ENCODE data around the gene OLFML3.
"Not testable (repeated sequence)": the region's sequence is repeated elsewhere in the genome, so short reads cannot be mapped to it uniquely, and the experiment has no call there.

OLFML3 gene

DNA sequence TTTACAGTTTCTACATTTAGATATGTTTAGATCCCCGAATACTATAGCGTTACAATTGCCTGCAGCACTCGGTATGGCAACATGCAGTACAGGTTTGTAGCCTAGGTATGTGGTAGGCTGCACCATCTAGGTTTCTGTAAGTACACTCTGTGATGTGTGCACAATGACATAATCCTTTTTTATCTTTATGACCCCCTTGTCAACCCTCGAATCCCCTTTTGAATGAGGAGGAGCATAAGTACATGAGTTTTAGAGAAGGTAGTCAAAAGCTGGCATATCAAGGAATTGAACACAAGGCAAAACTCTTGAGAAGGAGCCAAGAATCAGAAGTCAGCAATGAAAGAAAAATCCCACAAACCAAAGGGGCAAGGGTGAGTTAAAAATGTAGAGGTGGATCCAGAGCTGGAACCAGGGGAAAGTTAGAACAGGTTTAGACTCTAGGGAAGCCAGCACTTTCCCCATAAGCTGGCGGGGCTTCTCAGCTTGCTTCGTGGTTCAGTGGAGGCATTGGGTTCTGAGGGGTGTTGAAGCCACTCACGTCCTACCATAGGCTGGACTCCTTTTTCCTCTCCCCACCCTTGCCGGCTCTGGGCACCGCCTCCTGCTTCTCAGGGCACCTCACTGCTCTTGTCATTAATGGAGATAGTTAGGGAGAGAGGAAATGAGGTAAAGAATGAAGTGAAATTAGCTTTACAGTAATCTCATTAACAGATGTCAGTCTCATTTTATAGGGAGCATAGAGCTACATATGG, 31.3 kb downstream of the OLFML3 start:
- Histone ChIP-seq H3K4me3 (ENCODE audit: insufficient read depth, low read length, poor library complexity, severe bottlenecking) (no peak overlapping the region), H3K36me3 (ENCODE audit: low read length) (no peaks in the 10 kb centered on the region), H2AFZ (ENCODE audit: low read depth, low read length, severe bottlenecking) (no peak overlapping the region), H3K9me3 (ENCODE audit: insufficient read depth, low read length) (no peaks in the 10 kb centered on the region), H3K9me2 (replicated peaks; ENCODE audit: insufficient read depth, low read length) (no peaks in the 10 kb centered on the region), H3K9ac (ENCODE audit: low read length) (no peak overlapping the region), H3K27me3 (ENCODE audit: low read length) (no peaks in the 10 kb centered on the region), H3K4me2 (ENCODE audit: low read depth, low read length, poor library complexity, severe bottlenecking) (no peak overlapping the region), H3K27ac (ENCODE audit: low read depth, low read length) (no peak overlapping the region), H3F3A (ENCODE audit: insufficient read depth) (no peaks in the 10 kb centered on the region), H4K20me1 (ENCODE audit: low read depth, low read length) (no peaks in the 10 kb centered on the region), H3K79me2 (ENCODE audit: insufficient read depth, low read length) (no peaks in the 10 kb centered on the region)
- TF ChIP-seq EZH2phosphoT487 (conservative IDR thresholded peaks at IDR 0.05; ENCODE audit: low read length), result no peak
- TF ChIP-seq, protein P1, sequence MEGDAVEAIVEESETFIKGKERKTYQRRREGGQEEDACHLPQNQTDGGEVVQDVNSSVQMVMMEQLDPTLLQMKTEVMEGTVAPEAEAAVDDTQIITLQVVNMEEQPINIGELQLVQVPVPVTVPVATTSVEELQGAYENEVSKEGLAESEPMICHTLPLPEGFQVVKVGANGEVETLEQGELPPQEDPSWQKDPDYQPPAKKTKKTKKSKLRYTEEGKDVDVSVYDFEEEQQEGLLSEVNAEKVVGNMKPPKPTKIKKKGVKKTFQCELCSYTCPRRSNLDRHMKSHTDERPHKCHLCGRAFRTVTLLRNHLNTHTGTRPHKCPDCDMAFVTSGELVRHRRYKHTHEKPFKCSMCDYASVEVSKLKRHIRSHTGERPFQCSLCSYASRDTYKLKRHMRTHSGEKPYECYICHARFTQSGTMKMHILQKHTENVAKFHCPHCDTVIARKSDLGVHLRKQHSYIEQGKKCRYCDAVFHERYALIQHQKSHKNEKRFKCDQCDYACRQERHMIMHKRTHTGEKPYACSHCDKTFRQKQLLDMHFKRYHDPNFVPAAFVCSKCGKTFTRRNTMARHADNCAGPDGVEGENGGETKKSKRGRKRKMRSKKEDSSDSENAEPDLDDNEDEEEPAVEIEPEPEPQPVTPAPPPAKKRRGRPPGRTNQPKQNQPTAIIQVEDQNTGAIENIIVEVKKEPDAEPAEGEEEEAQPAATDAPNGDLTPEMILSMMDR (IDR thresholded peaks at IDR 0.05; ENCODE audit: insufficient read depth, low read length, poor library complexity, severe bottlenecking), result no peak

GRCh38 chr1:114011796-114012195, 32.5 kb downstream of the OLFML3 start:
- no peaks in the 10 kb centered on the region for H4K20me1 ChIP-seq (ENCODE audit: low read depth, low read length)
- no peak overlapping the region for H2AFZ ChIP-seq (ENCODE audit: low read depth, low read length, severe bottlenecking)
- H3K27ac ChIP-seq (ENCODE audit: low read depth, low read length), result no peak overlapping the region
- H3K27me3 ChIP-seq (ENCODE audit: low read length), result no peaks in the 10 kb centered on the region
- TF ChIP-seq, protein P1 (IDR thresholded peaks at IDR 0.05; ENCODE audit: insufficient read depth, low read length, poor library complexity, severe bottlenecking), result no peak
- TF ChIP-seq EZH2phosphoT487 (conservative IDR thresholded peaks at IDR 0.05; ENCODE audit: low read length), result no peak
- no peak overlapping the region for H3K9ac ChIP-seq (ENCODE audit: low read length)
- H3K9me3 ChIP-seq (ENCODE audit: insufficient read depth, low read length), result no peaks in the 10 kb centered on the region
- no peaks in the 10 kb centered on the region for H3K36me3 ChIP-seq (ENCODE audit: low read length)
- no peak overlapping the region for H3K4me2 ChIP-seq (ENCODE audit: low read depth, low read length, poor library complexity, severe bottlenecking)
- H3F3A ChIP-seq (ENCODE audit: insufficient read depth), result no peaks in the 10 kb centered on the region
- H3K79me2 ChIP-seq (ENCODE audit: insufficient read depth, low read length), result no peaks in the 10 kb centered on the region
- no peak overlapping the region for H3K4me3 ChIP-seq (ENCODE audit: insufficient read depth, low read length, poor library complexity, severe bottlenecking)
- H3K9me2 ChIP-seq (replicated peaks; ENCODE audit: insufficient read depth, low read length), result no peaks in the 10 kb centered on the region

DNA sequence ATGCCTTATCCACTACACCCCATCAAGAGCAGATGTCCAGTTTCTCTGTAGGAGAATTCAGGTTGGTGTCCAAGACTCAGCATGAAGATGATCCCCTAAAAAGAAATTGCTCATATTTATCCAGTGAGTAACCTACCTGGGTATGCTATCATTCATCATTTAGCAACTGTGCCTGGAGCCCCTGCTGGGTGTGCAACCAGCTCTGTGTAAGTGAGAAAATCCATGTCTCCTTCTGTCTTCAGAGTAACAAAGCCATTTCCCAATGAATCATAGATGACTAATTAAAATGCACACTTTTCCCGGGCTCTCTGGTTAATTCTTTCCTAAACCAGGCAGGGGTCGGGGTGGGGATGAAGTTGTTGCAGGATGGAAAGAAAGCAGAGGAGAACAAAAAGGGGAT, 35.8 kb downstream of the OLFML3 start:
- H3K36me3 ChIP-seq (ENCODE audit: low read length), result no peaks in the 10 kb centered on the region
- TF ChIP-seq, protein P1 (IDR thresholded peaks at IDR 0.05; ENCODE audit: insufficient read depth, low read length, poor library complexity, severe bottlenecking), result no peak
- no peak for TF ChIP-seq EZH2phosphoT487 (conservative IDR thresholded peaks at IDR 0.05; ENCODE audit: low read length)
- no peaks in the 10 kb centered on the region for H3K27me3 ChIP-seq (ENCODE audit: low read length)
- no peaks in the 10 kb centered on the region for H4K20me1 ChIP-seq (ENCODE audit: low read depth, low read length)
- H2AFZ ChIP-seq (ENCODE audit: low read depth, low read length, severe bottlenecking), result no peak overlapping the region
- no peaks in the 10 kb centered on the region for H3K9me2 ChIP-seq (replicated peaks; ENCODE audit: insufficient read depth, low read length)
- H3K4me3 ChIP-seq (ENCODE audit: insufficient read depth, low read length, poor library complexity, severe bottlenecking), result no peak overlapping the region
- H3K9me3 ChIP-seq (ENCODE audit: insufficient read depth, low read length), result 0 out of 2 replicates have a peak, but pooled peaks cover 4% of the 10 kb centered on the region
- H3K4me2 ChIP-seq (ENCODE audit: low read depth, low read length, poor library complexity, severe bottlenecking), result no peak overlapping the region
- no peaks in the 10 kb centered on the region for H3K79me2 ChIP-seq (ENCODE audit: insufficient read depth, low read length)
- no peaks in the 10 kb centered on the region for H3F3A ChIP-seq (ENCODE audit: insufficient read depth)
- H3K9ac ChIP-seq (ENCODE audit: low read length), result no peak overlapping the region
- no peak overlapping the region for H3K27ac ChIP-seq (ENCODE audit: low read depth, low read length)

DNA sequence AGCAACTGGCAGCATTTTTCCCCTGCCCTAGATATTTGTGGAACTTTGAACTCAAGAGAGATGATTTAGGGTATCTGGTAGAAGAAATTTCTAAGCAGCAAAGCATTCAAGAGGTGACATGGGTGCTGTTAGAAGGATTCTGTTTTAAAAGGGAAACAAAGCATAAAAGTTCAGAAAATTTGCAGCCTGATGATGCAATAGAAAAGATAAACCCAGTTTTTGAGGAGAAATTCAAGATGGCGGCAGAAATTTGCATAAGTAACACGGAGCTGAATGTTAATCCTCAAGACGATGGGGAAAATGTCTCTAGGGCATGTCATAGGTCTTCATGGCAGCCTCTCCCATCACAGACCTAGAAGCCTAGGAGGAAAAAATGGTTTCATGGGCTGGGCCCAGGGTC, 40.5 kb downstream of the OLFML3 start:
- not testable (repeated sequence) for H3K36me3 ChIP-seq (ENCODE audit: low read length); H3K27me3 ChIP-seq (ENCODE audit: low read length); H3F3A ChIP-seq (ENCODE audit: insufficient read depth); H3K27ac ChIP-seq (ENCODE audit: low read depth, low read length); H4K20me1 ChIP-seq (ENCODE audit: low read depth, low read length); H2AFZ ChIP-seq (ENCODE audit: low read depth, low read length, severe bottlenecking); H3K9me3 ChIP-seq (ENCODE audit: insufficient read depth, low read length); H3K79me2 ChIP-seq (ENCODE audit: insufficient read depth, low read length); H3K4me2 ChIP-seq (ENCODE audit: low read depth, low read length, poor library complexity, severe bottlenecking); H3K4me3 ChIP-seq (ENCODE audit: insufficient read depth, low read length, poor library complexity, severe bottlenecking); H3K9me2 ChIP-seq (replicated peaks; ENCODE audit: insufficient read depth, low read length); H3K9ac ChIP-seq (ENCODE audit: low read length)
